Loucy (cell line): ENCODE data around the gene PRR12.

ENCODE experiments used
- EZH2phosphoT487 ChIP-seq: fragments of 200-600 bp; IDR thresholded peaks from 2 replicates; pipeline ENCODE4 v1.6.1; 2018; ENCODE audit warnings: antibody characterized with exemption, mild to moderate bottlenecking, moderate library complexity, borderline replicate concordance
- TF ChIP-seq, protein P1 (sequence below): fragments of 200-600 bp; sonication (generic); conservative IDR thresholded peaks from 2 replicates; pipeline ENCODE4 v1.5.1; 2014; ENCODE audit warnings: mild to moderate bottlenecking, antibody characterized with exemption, low read length

- TF ChIP-seq, protein P1, sequence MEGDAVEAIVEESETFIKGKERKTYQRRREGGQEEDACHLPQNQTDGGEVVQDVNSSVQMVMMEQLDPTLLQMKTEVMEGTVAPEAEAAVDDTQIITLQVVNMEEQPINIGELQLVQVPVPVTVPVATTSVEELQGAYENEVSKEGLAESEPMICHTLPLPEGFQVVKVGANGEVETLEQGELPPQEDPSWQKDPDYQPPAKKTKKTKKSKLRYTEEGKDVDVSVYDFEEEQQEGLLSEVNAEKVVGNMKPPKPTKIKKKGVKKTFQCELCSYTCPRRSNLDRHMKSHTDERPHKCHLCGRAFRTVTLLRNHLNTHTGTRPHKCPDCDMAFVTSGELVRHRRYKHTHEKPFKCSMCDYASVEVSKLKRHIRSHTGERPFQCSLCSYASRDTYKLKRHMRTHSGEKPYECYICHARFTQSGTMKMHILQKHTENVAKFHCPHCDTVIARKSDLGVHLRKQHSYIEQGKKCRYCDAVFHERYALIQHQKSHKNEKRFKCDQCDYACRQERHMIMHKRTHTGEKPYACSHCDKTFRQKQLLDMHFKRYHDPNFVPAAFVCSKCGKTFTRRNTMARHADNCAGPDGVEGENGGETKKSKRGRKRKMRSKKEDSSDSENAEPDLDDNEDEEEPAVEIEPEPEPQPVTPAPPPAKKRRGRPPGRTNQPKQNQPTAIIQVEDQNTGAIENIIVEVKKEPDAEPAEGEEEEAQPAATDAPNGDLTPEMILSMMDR: no peak
- TF ChIP-seq EZH2phosphoT487: no peak
Measured at GRCh38 chr19:49636233-49636932, 45.4 kb downstream of the PRR12 start.
